Right lobe of liver (tissue), 6 donors: ENCODE measurements around the gene KDM1B. TPM values are rescaled to one million over a fixed set of nuclear protein-coding genes. Genes with fewer than 3 reads are reported as not detected.

ENCODE experiments used
- ATAC-seq, 4 donors: fragments of 200-7000 bp; cut with Tn5 transposase; one replicate each; pipeline ENCODE4 v1.9.1; 2020; ENCODE audit warnings: mild to moderate bottlenecking in 4 of 4, moderate library complexity in 4 of 4
- DNase-seq, 3 donors: peaks; one replicate each; pipeline ENCODE4 v3.0.0-alpha.2; 2020
- H3K27ac ChIP-seq, 3 donors: fragments of 200-600 bp; one replicate each; pipeline ENCODE4 v1.8.0; 2022
- H3K27me3 ChIP-seq, 2 donors: fragments of 200-600 bp; one replicate each; pipeline ENCODE4 v1.8.0; 2022
- H3K36me3 ChIP-seq, 4 donors: fragments of 200-600 bp; sonication (generic) in 1 of 4; one replicate each; pipeline versions ENCODE4 v1.5.1 to v1.8.0; 2017 to 2022; ENCODE audit warnings: control low read depth in 1 of 4
- H3K4me1 ChIP-seq, 4 donors: fragments of 200-600 bp; sonication (generic) in 1 of 4; one replicate each; pipeline versions ENCODE4 v1.5.1 to v1.8.0; 2017 to 2022; ENCODE audit warnings: control low read depth in 1 of 4
- H3K4me3 ChIP-seq, 3 donors: fragments of 200-600 bp; one replicate each; pipeline ENCODE4 v1.8.0; 2022
- H3K9me3 ChIP-seq, 4 donors: fragments of 200-600 bp; sonication (generic) in 1 of 4; one replicate each; pipeline versions ENCODE4 v1.5.1 to v1.8.0; 2017 to 2022; ENCODE audit warnings: control low read depth in 1 of 4
- POLR2A ChIP-seq: fragments of 450-650 bp; IDR thresholded peaks from one replicate; pipeline ENCODE4 v1.6.1; 2017; ENCODE audit warnings: antibody characterized with exemption, mild to moderate bottlenecking
- WGBS: methylation state at CpG from one replicate; pipeline ENCODE4 v1.1.6; 2018; ENCODE audit warnings: low coverage, low lambda C conversion rate; ENCODE audit not compliant: insufficient coverage; ENCODE audit errors: missing lambda C conversion rate; 5-methylcytosine and 5-hydroxymethylcytosine counted together
- intact Hi-C, 2 donors: fragments of 100-400 bp; cut with DNase I; formaldehyde crosslinking; loops; one replicate each; pipeline versions ENCODE4 v1.11.2 to v1.14.1; 2022
- total RNA-seq, 6 experiments: library from RNA; depleted of rRNA in 2 of 6; stranded (reverse); fragments of >200 nt in 2 of 6; fragmentation: NEBNext Ultra II Directional in 3 of 6; extraction: Animal tissue kit (Norgen Biotek cat#: 25700) in 3 of 6; gene quantifications; one replicate each; pipeline versions ENCODE4 v1.1.0 to v1.2.4, GENCODE V29; 2016 to 2023
- TF ChIP-seq, protein P1 (sequence below), 4 donors: fragments of 200-600 bp in 3 of 4; fragments of 450-650 bp in 1 of 4; IDR thresholded peaks; one replicate each; pipeline versions ENCODE4 v1.5.1 to v1.8.0; 2016 to 2022; ENCODE audit warnings: antibody characterized with exemption in 4 of 4, mild to moderate bottlenecking in 2 of 4
- donor health status: DM: no; HTN: yes; CAD: no.
- donor health status: DM: no; HTN: no; CAD: no.
- donor health status: DM: no; HTN: no; CAD: no.
- donor health status: DM: no; HTN: yes; CAD: no.
- donor health status: DM: no; HTN: yes; CAD: no.

Gene KDM1B
- total RNA-seq, 6 experiments from 2014 or later = 5.0 to 12.1 (median 9.3) TPM

DNA sequence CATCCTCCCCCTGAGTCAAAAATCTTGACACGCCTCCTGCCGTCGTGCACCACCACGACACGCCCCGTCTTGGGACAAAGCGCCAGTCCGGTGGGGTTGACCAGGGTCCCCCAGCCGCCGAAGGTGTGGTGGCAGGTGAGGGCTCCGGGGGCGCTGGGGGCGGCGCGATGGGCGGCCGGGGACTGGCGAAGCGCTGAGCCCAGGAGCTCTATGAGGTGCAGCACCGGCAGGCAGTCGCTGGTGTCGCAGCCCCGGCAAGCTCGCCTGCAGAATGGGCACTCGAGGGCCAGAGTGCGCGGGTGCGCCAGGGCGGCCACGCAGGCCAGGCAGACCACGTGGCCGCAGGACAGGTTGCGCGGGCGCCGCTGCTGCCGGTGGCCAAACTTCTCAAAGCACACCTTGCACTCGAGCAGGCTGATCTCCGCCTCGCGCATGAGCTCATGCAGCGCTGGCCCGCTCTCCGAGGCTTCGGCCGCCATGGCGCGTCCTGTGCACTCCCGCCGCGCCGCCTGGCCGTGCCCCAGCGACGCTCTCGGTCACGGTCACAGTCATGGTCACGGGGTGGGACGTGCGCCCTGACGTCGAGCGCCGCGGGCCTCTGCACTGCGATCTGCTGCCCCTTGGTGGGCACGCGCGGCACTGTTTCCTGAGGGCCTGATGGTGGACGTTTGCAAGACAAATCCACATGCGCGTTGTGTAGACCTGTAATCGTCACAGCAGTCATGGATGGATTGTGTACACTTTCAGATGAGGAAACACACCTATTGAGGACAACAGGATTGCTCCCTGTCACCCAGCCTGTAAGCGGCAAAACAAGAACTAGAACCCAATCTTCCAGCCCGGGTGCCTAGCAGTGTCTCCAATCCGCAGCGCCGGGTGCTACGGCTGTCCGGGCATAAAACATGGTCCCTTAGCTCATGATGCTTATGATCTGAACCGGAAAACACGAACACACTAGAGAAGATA, 32.8 kb upstream of the KDM1B start, which contains the start of gene NHLRC1:
Gene NHLRC1 (minus strand): TSS at position 550 of the 966 bp plus-strand sequence. CDS start 71 bp downstream, at position 479.
- H3K36me3 ChIP-seq = no peaks in the 10 kb centered on the region
- ATAC-seq = peak; percentile 98 to 100 (median 98)
- peak; percentile 92 to 93 (median 92) for DNase-seq
- intact Hi-C loops = no loop called here
- no peaks in the 10 kb centered on the region for H3K27me3 ChIP-seq
- peak within 1 kb of the TSS; percentile 53 to 63 (median 55) for H3K4me3 ChIP-seq
- H3K4me1 ChIP-seq = peaks cover 0 to 11% (median under 1%) of the 10 kb centered on the region in 4 donors
- peak within 1 kb of the TSS; percentile 59 to 76 (median 69) for H3K27ac ChIP-seq
- WGBS = 63% methylated on average over 9 of the region's 82 CpGs
- H3K9me3 ChIP-seq = no peaks in the 10 kb centered on the region
- TF ChIP-seq, protein P1, sequence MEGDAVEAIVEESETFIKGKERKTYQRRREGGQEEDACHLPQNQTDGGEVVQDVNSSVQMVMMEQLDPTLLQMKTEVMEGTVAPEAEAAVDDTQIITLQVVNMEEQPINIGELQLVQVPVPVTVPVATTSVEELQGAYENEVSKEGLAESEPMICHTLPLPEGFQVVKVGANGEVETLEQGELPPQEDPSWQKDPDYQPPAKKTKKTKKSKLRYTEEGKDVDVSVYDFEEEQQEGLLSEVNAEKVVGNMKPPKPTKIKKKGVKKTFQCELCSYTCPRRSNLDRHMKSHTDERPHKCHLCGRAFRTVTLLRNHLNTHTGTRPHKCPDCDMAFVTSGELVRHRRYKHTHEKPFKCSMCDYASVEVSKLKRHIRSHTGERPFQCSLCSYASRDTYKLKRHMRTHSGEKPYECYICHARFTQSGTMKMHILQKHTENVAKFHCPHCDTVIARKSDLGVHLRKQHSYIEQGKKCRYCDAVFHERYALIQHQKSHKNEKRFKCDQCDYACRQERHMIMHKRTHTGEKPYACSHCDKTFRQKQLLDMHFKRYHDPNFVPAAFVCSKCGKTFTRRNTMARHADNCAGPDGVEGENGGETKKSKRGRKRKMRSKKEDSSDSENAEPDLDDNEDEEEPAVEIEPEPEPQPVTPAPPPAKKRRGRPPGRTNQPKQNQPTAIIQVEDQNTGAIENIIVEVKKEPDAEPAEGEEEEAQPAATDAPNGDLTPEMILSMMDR (IDR thresholded peaks at IDR 0.05) = peak; percentile 90 to 98 (median 96)
- TF ChIP-seq POLR2A = peak; percentile 60

DNA sequence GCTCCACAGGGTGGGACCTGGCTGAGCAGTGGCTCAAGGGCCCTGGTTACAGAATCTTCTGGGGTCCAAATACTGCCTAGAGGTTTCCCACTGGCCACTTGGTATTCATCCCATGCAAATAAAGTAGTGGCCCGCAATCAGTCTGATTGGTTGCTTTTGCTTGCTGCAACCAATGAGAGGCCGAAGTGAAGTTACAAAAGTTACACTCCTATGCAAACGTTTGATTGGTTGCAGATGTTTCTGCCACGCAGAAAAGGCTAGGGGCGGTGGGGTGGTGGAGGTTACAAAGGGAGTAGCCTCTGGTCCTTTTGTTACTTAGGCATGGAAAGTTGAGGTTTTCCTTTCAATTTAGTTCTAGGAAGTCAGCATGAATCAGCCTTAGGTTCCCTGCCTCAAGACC, 29.1 kb upstream of the KDM1B start:
- Histone ChIP-seq H3K4me3 (no peak overlapping the region), H3K27me3 (no peaks in the 10 kb centered on the region), H3K36me3 (peaks cover 0 to 21% (median 4%) of the 10 kb centered on the region in 4 donors), H3K27ac (no peak overlapping the region), H3K9me3 (no peaks in the 10 kb centered on the region), H3K4me1 (peaks cover 0 to 7% (median under 1%) of the 10 kb centered on the region in 4 donors)
- ATAC-seq (no peak), DNase-seq (no peak)
- intact Hi-C loops = no loop called here
- TF ChIP-seq POLR2A = no peak
- TF ChIP-seq, protein P1 (IDR thresholded peaks at IDR 0.05) = no peak
- 51% methylated on average over 4 of the region's 5 CpGs for WGBS

DNA sequence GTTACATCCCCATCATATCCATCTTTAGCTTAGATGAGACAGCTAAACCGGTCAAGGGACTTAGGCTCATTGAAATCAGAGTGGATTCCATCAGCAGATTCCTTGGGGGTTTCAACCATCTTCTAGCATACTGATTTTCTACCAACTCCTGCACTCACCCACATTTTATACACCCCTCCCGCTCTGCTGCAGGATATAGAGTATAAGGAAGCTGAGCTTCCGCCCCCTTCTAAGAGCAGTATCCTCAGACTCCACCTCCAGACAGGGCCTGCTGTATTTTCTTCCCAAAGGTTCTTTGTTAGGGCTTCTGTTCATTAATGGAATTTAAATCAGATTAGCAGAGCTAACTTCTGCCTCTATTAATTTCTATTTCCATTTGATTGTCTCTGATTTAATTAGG, 22.9 kb upstream of the KDM1B start:
- Histone ChIP-seq H3K4me3 (no peak overlapping the region), H3K36me3 (peaks cover 6 to 58% (median 21%) of the 10 kb centered on the region in 4 donors), H3K27ac (no peak overlapping the region), H3K9me3 (no peaks in the 10 kb centered on the region), H3K27me3 (no peaks in the 10 kb centered on the region), H3K4me1 (peaks cover 0 to 8% (median 0%) of the 10 kb centered on the region in 4 donors)
- TF ChIP-seq POLR2A = no peak
- TF ChIP-seq, protein P1 (IDR thresholded peaks at IDR 0.05) = no peak
- 93% methylated on average over 3 of the region's 3 CpGs for WGBS
- intact Hi-C loops = no loop called here
- no peak for ATAC-seq
- DNase-seq = no peak

DNA sequence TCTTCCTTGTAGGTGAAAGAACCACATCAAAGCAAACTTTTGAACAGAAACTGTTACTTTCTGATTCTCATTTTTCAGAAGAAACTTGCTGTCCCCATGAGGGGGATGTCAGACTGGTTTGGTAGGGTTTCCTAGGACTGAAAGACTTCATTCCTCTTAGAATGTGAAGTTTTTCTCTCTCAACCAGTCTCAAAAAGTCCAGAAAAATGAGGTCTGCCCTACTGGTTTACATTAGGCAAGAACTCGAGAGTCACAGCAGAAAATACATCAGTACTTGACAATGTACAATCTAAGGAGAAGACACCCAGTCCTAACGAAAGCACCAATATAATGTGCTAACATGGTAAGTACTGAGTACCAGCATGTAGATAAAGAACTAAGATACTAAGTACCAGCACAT, 20.1 kb upstream of the KDM1B start:
- DNase-seq (no peak), ATAC-seq (no peak)
- intact Hi-C loops = no loop called here
- Histone ChIP-seq H3K27me3 (no peaks in the 10 kb centered on the region), H3K36me3 (peaks cover 16 to 72% (median 25%) of the 10 kb centered on the region in 4 donors), H3K27ac (no peak overlapping the region), H3K9me3 (no peaks in the 10 kb centered on the region), H3K4me1 (peaks cover 0 to 8% (median 0%) of the 10 kb centered on the region in 4 donors), H3K4me3 (no peak overlapping the region)
- TF ChIP-seq, protein P1 (IDR thresholded peaks at IDR 0.05) = no peak
- TF ChIP-seq POLR2A = no peak
- WGBS = 95% methylated on average over 2 of the region's 2 CpGs
